ENCODE results near the gene PTF1A.

GRCh38 chr10:23172429-23173213, 19.5 kb upstream of the PTF1A start:
- no peak for TF ChIP-seq POLR2AphosphoS5 (IDR thresholded peaks at IDR 0.05; ENCODE audit: borderline replicate concordance, low read depth, low read length)
- TF ChIP-seq EZH2 (IDR thresholded peaks at IDR 0.05), result no peak
- no peak for TF ChIP-seq FOXP2 (optimal IDR thresholded peaks at IDR 0.05; ENCODE audit: control extremely low read depth, extremely low read length, insufficient read depth)
